HL-60/S4 treated with phorbol 12-myristate 13-acetate at 8.2 ng/mL for 4 days and 3 days (cell line): ENCODE data around the gene PTGER4.

Experiments
- in situ Hi-C: fragments of 300-500 bp; cut with MboI; formaldehyde crosslinking; loops from 2 replicates; pipeline ENCODE4 v1.15.0; 2022; ENCODE audit warnings: low sequenced_read_pairs

The PTGER4 gene

GRCh38 chr5:40667161-40667663, 12.5 kb upstream of the PTGER4 start:
- in situ Hi-C loops, result loop anchor here (25.0 kb wide), 1 partner anchor 180 kb away; no protein-coding TSS in a partner anchor

DNA sequence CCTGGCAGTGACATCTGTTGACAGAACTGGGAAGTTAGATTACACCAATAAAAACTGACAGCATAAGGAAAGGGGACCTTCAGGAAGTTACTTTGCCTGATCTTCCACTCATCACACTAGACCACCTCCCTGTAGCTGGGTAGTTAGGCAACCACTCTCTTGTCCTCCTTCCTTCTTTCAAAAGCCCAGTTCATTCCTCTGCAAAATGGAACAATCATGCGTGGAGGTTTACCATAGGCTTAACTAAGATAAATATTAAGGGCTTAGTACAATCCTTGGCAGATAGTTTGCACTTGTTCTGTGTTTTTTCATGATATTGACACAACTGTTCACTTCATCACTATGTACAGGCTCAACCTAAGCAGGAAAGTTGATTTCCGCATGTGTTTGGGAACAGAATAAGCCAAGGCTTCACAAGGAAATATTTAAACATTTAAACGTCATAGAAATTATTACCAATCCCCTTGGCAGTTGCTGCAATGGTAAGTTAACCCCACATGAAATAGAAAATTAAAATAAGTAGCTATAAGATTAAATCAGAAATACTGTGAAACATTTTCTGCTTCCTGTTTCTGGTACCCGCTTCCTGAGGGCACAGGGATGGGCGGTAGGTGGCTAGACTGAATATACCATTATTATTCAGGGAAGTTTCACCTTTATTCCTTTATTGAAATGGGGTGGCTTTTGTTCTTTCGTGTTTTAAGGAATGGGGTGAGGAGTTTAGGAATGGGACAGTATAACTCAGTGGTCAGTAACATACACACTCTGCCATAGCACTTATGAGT, 9.9 kb upstream of the PTGER4 start:
- in situ Hi-C loops, result loop anchor here (25.0 kb wide), 1 partner anchor 182 kb away; no protein-coding TSS in a partner anchor

DNA sequence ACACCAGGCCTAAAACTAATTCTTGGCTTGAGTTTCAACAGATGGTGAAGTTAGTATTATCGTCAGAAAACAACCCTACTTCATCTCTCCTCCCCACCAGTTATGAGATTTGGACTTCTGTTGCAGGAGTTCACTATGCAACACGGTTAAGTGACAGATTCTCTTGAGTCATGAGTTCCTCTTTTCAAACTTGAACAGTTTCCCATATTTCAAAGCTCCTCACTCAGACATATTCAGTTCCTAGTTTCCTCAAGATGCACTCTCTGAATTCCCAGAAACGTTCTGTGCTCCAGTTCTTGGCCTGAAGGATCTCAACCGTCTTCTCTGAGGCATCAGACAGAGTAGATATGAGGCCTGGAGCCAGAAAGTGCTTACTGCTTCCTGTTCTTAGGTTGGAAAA, 7.3 kb upstream of the PTGER4 start:
- in situ Hi-C loops, result loop anchor here (25.0 kb wide), 1 partner anchor 185 kb away; no protein-coding TSS in a partner anchor

- in situ Hi-C loops, result loop anchor here (25.0 kb wide), 1 partner anchor 187 kb away; no protein-coding TSS in a partner anchor
Measured at GRCh38 chr5:40674661-40675235, 5.0 kb upstream of the PTGER4 start.

DNA sequence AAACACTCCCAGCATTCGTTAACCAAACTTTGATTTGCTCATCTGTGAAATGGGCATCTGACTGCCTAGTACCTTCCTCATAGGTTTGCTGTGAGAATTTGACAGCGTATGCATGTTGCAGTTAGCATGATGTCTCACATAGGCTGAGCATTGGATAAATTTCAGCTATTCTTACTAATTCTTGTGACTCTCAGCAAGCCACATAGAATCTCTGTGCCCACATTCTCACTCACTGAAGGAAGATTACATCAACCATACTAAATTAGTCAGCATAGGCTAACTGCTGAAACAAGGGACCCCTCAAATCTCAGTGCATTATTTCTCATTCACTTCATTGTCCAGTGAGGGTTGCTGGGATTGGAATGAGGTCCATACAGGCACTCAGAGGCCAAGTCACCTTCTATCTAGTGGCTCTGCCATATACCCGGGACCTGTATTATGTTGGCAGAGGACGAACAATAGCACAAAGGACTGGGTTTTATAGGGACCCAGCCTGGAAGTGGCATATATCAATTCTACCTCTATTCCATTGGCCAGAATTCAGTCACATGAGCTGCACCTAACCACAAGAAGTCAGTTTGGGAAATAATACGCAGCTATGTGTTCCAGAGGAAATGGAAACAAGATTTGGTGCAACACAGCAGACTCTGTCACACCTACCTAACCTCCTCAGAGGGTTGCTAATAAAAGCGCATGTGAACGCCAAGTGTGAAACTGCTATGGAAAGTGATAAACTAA, 4.2 kb upstream of the PTGER4 start:
- in situ Hi-C loops, result no loop called here

DNA sequence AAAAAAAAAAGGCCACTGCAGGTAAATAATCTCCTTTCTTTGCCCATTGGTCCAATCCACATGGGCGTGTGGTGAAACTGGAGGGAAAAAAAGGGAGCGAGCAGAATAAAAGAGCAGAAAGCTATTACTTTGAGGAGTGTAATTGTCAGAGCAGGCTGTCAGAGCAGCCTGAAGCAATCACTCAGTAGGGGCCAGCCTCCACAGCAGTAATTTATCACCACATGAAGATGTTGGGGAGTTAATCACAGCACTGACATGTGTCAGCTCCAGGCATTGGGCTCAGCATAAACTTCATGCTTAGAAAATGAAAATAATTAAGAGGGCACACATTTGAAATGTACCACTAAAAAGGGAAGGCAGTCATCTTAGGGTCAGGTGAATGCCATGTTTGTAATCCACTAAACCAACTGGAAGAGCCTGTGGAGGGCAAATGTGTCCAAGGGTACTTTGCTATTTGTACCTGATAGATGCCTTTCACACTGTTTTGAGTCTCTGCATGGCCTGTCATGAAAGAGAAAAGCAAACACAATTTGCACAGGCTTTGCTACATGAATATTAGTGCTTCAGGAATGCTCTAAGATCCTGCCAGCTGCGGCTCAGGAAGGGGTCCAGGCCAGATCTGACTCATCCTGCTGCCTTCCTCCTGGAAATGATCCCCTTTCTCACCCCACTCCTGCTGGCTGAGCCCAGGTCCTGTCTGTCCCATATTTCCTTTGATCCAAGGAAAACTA, 2.9 kb upstream of the PTGER4 start:
- in situ Hi-C loops, result no loop called here

DNA sequence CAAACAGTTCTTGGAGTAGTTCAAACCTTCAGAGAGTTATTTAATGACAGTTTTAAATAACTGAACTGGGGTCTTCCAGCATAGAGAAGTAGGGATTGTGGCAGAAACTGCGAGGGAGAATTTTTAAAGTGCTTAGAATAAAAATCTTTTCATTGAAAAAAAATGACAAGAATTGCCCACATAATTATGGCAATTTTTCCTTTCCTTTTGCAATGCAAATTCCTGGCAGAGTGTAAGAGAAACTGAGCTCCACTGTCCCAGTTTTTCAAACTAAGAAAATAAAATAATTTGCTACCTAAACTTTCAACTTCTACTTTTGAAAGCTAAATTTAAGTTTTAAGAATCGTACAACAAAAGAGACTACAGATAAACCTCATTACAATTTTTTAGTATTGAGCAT, 2.3 kb upstream of the PTGER4 start:
- in situ Hi-C loops, result no loop called here

- in situ Hi-C loops, result no loop called here
Measured at GRCh38 chr5:40678026-40678425, 1.7 kb upstream of the PTGER4 start.

DNA sequence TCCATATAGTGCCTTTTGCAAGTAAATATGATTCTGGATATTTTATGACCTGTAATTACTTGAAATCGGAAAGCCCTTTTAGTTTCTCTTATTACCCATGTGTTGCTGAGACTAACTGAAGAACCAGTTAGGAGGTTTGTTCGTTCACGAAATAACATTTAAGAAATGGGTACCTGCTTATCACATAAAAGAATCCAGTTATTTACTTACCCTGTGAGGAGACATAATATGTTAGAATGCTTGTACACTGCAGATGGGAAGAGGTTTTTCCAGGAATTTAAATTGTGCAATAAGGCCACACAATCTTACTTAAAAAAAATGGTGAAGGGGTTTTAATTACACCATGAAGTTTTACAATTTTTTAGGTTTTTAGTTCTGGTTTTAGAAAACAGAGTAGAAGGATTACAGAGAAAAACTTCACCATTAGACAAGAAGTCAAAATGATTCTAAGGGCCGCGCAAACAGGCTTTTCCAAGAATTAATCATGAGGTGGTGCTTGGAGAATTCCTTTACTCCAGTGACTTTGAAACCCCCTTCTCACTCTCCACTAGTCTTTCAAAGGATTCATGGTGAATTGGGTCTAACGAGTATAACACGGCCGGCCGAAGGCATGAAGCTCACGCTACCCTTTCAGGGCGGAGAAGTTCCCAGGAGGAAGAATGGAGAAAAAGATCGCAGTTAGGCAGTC, 1.1 kb upstream of the PTGER4 start:
- in situ Hi-C loops, result no loop called here

DNA sequence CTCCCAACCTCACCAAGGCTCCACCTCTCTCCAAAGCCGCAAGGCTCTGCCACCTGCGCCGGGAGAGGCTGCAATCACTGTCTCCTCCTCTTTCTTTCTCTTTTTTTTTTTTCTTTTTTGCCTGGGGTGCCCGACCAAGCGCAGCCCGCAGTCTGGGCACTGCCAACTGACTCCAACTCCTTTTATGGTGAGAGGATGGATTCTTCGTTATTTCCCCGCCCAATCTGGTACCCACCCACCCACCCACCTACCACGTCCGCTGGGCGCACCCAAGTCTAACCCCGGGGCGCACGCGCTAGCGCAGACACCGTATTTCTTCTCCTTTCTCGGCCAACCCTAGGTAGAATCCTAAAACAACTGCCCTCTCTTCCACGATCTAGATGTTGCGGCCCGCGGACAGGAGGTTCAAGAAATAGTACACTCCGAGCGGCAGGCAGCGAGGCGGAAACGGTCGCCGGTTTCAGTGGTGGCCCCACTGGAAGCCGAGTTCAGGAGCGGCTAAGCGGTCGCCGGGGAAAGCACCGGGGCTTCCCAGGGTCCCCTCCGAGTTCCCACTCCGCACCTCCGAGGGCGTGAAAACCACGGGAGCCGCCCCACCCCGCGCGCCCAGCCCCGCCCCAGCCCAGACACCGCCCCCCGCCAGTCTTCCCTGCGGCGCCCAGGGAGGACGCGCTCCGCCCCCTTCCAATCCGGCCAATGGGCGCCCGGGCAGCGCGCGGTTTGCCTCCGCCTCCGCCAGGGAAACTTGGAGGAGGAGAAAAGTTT, 385 bp upstream of the PTGER4 start:
- in situ Hi-C loops, result no loop called here

- in situ Hi-C loops, result loop anchor here (10.0 kb wide), 1 partner anchor 726 kb away; no protein-coding TSS in a partner anchor
Measured at GRCh38 chr5:40680741-40681362, 1.1 kb downstream of the PTGER4 start.

DNA sequence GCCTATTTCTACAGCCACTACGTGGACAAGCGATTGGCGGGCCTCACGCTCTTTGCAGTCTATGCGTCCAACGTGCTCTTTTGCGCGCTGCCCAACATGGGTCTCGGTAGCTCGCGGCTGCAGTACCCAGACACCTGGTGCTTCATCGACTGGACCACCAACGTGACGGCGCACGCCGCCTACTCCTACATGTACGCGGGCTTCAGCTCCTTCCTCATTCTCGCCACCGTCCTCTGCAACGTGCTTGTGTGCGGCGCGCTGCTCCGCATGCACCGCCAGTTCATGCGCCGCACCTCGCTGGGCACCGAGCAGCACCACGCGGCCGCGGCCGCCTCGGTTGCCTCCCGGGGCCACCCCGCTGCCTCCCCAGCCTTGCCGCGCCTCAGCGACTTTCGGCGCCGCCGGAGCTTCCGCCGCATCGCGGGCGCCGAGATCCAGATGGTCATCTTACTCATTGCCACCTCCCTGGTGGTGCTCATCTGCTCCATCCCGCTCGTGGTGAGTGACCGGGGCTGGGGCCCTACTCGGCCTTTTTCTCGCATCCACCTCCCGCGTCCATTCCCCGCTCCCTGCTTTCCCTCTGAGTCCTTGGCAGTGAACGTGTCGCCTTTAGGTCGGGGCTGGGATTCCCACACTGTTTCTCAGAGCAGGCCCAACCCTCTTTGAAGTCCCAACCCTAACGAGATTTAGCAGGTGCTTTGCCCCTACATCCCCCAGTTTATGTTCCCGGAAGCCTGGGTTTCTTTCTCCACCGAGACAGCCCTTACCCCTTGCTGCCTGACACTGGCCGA, 1.8 kb downstream of the PTGER4 start:
- in situ Hi-C loops, result loop anchor here (10.0 kb wide), 1 partner anchor 727 kb away; no protein-coding TSS in a partner anchor

GRCh38 chr5:40682154-40683017, 2.7 kb downstream of the PTGER4 start:
- in situ Hi-C loops, result loop anchor here (10.0 kb wide), 1 partner anchor 728 kb away; no protein-coding TSS in a partner anchor

DNA sequence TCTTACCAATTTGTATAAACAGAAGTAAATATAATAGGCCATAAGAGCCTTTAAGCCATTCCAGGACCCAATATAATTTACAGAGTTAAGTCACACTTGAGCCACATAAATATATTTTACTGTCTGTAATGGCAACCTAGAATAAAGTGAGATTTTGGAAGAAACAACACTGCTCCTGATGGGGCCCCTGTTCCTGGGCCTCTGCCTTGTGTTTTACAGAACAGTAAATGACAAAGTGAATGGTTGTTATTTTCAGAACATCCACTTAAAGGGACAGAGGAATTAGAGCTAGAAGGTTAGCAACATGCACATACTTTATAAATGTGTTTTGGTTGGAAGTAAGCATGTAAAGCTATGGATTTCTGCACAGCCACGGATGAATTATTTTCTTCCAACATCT, 3.6 kb downstream of the PTGER4 start:
- in situ Hi-C loops, result loop anchor here (10.0 kb wide), 1 partner anchor 729 kb away; no protein-coding TSS in a partner anchor

DNA sequence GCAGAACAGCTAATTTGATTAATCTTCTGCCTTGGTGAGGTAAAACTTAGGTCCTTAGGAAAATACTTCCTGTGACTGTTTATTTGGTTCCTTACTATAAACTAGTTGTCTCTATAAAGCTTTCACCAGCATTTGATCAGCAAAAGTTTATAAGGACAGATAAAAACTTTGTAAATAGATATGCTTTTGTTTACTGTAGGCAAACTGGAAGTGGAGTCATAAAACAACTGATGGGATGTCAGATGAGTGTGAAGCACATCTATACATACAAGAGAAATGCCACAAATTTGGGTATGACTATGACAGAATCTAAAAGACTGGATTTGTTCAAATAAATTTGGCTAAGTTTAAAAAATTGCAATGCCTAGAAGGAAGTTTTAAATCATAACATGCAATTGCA, 5.5 kb downstream of the PTGER4 start:
- in situ Hi-C loops, result loop anchor here (10.0 kb wide), 1 partner anchor 730 kb away; no protein-coding TSS in a partner anchor

DNA sequence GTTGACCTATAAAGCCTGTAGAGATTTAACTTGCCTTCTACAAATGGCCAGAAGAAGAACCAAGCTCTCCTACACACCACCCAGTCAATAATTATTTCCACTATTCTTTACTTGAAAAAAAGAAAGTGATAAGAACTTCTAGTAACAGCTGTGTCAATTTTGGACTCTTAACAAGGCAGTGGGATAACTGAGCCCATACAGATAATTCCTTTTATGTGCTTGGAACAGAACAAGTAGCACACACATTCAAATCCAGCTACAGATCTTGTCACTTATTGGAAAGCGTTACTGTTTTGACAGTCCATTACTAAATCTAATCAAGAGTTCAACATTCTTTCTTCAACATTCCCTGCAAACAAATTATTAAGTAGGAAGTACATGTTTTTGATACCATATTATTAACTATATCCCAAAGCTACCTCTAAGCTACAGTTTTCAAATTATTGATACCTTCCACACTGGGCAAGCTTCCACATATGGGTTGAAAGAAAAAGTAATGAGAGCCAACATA, 6.3 kb downstream of the PTGER4 start:
- in situ Hi-C loops, result loop anchor here (10.0 kb wide), 1 partner anchor 731 kb away; no protein-coding TSS in a partner anchor

GRCh38 chr5:40687321-40687720, 7.6 kb downstream of the PTGER4 start:
- in situ Hi-C loops, result loop anchor here (10.0 kb wide), 1 partner anchor 733 kb away; no protein-coding TSS in a partner anchor
